ENCODE measurements around the gene TMEM213.

GRCh38 chr7:138865843-138866242, 68.0 kb downstream of the TMEM213 start:
- peak in 3 of 11 experiments; percentile 10 to 30 (median 19) for TF ChIP-seq CTCF (IDR thresholded peaks at IDR 0.05 in 8 of 11, conservative IDR thresholded peaks at IDR 0.05 in 3 of 11)
- no peak for TF ChIP-seq POLR2A (IDR thresholded peaks at IDR 0.05)
